Muscle of back (tissue), 13 donors: ENCODE data around the gene C2CD4C. TPM values are rescaled to one million over a fixed set of nuclear protein-coding genes. Genes with fewer than 3 reads are reported as not detected.
A peak's percentile ranks its signal among the peaks of the same experiment; 100 is the strongest.
"Not testable (repeated sequence)": the region's sequence is repeated elsewhere in the genome, so short reads cannot be mapped to it uniquely, and the experiment has no call there.

ENCODE experiments used
- DNase-seq, 3 donors: peaks; one replicate each; pipeline versions ENCODE4 v3.0.0 to v3.0.0-alpha.2; 2013
- long read RNA-seq, 9 donors: transcript quantifications; one replicate each; lab custom pipeline, GENCODE V29; 2026
- polyA plus RNA-seq, 10 donors: library from polyadenylated mRNA; unstranded; fragments of 120-200 nt; gene quantifications; one replicate each; pipeline ENCODE4 v1.2.1, GENCODE V29; 2013; ENCODE audit not compliant: insufficient read length in 10 of 10

Gene C2CD4C
- 1 to 10 TPM in 5 of 10 donors, under 1 TPM in 5; 0.54 to 1.8 (median 0.92) TPM for polyA plus RNA-seq
- long read RNA-seq, donor 1: 0 reads
- long read RNA-seq, donor 2, partial matches to known transcripts: 0 of 1 reads
- long read RNA-seq, donor 2, other reads (novel, unspliced or antisense): 0 of 1 reads
- long read RNA-seq, donor 3: 0 reads
- long read RNA-seq, donor 4: 0 reads
- long read RNA-seq, donor 5, partial matches to known transcripts: 0 of 1 reads
- long read RNA-seq, donor 5, other reads (novel, unspliced or antisense): 0 of 1 reads
- long read RNA-seq, donor 6: 0 reads
- long read RNA-seq, donor 7, partial matches to known transcripts: 0 of 1 reads
- long read RNA-seq, donor 7, other reads (novel, unspliced or antisense): 0 of 1 reads
- long read RNA-seq, donor 8: 0 reads
- long read RNA-seq, donor 9: 0 reads

- DNase-seq: peak in 1 of 3 donors; percentile 65
Observed at GRCh38 chr19:408902-409515, at the start of gene C2CD4C. Gene C2CD4C (minus strand): TSS chr19:409147. CDS start chr19:408361, 786 bp downstream.

- DNase-seq: no peak
Observed at GRCh38 chr19:458091-459042, 49.4 kb upstream of the C2CD4C start.

DNA sequence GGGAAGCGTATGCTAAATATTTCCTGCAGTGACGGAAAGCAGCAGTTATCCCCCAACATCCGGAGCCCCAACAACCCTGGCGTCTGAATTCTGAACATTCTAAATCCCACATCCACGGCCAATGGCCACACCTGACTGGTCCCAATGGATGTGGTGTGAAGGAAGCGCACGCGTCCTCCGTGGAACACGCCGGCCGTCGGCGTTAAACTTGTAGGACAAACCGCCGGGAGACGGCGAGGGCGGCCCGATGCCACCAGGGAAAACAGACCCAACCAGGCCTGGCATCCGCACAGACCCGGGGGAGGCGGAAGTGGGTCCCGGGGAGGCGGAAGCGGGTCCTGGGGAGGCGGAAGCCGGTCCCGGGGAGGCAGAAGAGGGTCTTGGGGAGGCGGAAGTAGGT lies 48.7 kb upstream of the C2CD4C start:
- no peak for DNase-seq

DNA sequence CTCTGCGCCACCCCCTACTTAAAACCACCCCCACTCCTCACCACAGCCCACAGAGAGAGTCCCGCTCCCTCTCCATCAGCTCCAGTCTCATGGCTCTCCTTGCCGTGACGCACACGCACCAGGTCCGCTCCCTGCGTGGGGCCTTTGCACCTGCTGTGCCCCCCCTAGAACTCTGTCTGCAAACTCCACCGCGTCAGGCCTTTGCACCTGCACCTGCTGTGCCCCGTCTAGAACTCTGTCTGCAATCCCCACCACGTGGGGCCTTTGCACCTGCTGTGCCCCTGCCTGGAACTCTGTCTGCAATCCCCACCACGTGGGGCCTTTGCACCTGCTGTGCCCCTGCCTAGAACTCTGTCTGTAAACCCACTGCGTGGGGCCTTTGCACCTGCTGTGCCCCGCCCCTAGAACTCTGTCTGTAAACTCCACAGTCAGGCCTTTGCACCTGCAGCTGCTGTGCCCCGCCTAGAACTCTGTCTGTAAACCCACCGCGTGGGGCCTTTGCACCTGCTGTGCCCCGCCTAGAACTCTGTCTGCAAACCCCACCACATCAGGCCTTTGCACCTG lies 47.7 kb upstream of the C2CD4C start:
- no peak for DNase-seq

- DNase-seq: no peak
Observed at GRCh38 chr19:455851-456546, 47.1 kb upstream of the C2CD4C start.

DNA sequence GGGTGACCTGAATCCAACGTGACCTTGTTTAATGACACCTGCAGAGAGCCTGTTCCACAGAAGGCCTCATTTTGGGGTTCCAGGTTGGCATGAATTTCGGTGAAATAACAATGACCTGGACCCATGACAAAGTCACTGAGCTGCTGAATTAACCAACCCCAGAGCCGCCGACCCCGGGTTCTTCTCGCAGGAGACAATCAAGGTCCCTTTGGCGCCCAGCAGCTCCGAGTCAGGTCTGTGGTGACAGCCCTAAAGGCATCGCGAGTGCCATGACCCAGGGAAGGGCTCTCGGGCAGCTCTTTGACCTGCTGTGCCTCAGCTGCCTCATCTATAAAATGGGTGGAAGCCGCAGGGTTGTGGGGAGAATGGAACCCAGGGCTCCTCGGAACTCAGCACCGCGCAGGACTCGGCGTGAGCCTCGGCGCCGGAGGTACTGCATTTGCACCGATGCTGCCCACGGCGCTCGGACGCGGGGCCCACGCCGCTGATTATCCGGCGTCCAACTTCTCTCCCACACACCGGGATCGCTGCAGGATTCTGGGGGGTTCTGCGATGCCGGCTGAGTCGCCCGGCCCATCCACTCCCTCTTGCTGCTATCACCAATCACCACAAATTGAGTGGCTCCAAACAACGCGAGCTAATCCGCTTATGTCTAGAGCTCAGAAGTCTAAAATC lies 46.2 kb upstream of the C2CD4C start:
- DNase-seq: no peak

DNA sequence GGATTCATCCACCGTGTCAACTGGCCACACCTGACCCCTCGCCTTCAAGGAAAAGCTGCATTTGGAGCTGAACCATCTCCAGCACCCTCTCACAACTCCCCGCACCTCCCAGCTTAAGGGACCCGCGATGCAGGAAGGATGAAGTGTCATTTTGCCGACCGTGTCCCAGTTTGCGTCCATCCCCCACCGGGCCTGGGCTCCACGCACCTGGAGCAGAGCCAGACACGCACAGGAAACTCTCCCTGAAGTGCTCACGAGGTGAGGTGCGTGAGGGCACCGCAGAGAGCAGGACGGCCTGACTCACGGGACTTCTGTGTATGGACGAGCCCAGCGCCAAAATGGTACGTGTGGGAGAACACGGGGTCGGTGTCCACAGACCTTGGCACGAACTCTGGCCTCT lies 44.7 kb upstream of the C2CD4C start:
- no peak for DNase-seq

- DNase-seq: no peak
Observed at GRCh38 chr19:452829-453228, 43.9 kb upstream of the C2CD4C start.

GRCh38 chr19:450912-451481 lies 42.0 kb upstream of the C2CD4C start:
- DNase-seq: not testable (repeated sequence)

GRCh38 chr19:449916-450315 lies 41.0 kb upstream of the C2CD4C start:
- no peak for DNase-seq

GRCh38 chr19:447816-448560 lies 39.0 kb upstream of the C2CD4C start:
- DNase-seq: peak in 2 of 3 donors; percentile 60 to 83

DNA sequence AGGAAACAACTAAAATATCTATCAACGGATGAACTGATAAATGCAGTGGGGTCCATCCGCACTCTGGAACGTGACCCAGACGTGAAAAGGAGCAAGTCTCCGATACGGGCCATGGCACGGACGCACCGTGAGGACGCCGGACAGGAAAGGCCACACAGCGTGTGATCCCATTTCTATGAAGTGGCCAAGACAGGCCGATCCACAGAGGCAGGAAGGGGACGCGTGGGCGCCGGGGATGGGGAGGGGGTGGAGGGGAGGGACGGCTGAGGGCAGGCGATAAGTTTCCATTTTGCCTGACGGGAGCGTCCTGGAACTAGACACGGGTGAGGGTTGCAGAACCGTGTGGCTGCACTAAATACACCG lies 38.1 kb upstream of the C2CD4C start:
- DNase-seq: no peak

GRCh38 chr19:444677-445210 lies 35.8 kb upstream of the C2CD4C start:
- DNase-seq: no peak

- DNase-seq: no peak
Observed at GRCh38 chr19:443005-443404, 34.1 kb upstream of the C2CD4C start.

DNA sequence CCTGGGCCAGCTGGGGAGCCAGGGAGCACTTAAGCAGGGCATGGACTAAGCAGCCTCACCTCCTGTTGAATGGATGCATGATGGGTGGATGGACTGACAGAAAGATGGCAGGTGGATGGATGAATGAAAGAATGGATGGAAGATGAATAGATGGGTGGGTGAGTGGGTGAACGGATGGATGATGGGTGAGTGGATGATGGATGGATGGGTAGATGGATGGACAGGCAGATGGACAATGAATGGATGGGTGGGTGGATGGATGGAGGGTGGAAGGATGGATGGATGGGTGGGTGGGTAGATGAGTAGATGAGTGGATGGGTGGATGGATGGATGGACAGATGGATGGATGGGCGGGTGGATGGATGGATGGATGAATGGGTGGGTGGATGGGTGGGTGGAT lies 33.1 kb upstream of the C2CD4C start:
- no peak for DNase-seq

- DNase-seq: peak in 1 of 3 donors; percentile 66
Observed at GRCh38 chr19:441213-441836, 32.4 kb upstream of the C2CD4C start.

- no peak for DNase-seq
Observed at GRCh38 chr19:440391-441212, 31.7 kb upstream of the C2CD4C start.
